ENCODE results near the gene PDE8A. TPM values are rescaled to one million over a fixed set of nuclear protein-coding genes. Genes with fewer than 3 reads are reported as not detected.

PDE8A gene
- polyA plus RNA-seq, 5 donors = 37.2 to 64.7 (median 51.2) TPM

GRCh38 chr15:85031086-85031943, 49.7 kb downstream of the PDE8A start:
- DNase-seq = no peak

GRCh38 chr15:85031944-85032558, 50.4 kb downstream of the PDE8A start:
- no peak for DNase-seq

GRCh38 chr15:85033148-85033547, 51.5 kb downstream of the PDE8A start:
- DNase-seq = no peak

GRCh38 chr15:85034276-85034675, 52.6 kb downstream of the PDE8A start:
- no peak for DNase-seq

- DNase-seq = no peak
Observed at GRCh38 chr15:85035980-85036379, 54.3 kb downstream of the PDE8A start.

GRCh38 chr15:85036716-85037115, 55.1 kb downstream of the PDE8A start:
- DNase-seq = no peak

- no peak for DNase-seq
Observed at GRCh38 chr15:85037641-85038040, 56.0 kb downstream of the PDE8A start.

- no peak for DNase-seq
Observed at GRCh38 chr15:85041230-85041629, 59.6 kb downstream of the PDE8A start.

GRCh38 chr15:85044251-85044853, 62.7 kb downstream of the PDE8A start:
- DNase-seq = peak in 1 of 2 donors; percentile 47

GRCh38 chr15:85044894-85045293, 63.2 kb downstream of the PDE8A start:
- no peak for DNase-seq

GRCh38 chr15:85045615-85046014, 64.0 kb downstream of the PDE8A start:
- DNase-seq = no peak

GRCh38 chr15:85047271-85047948, 65.8 kb downstream of the PDE8A start:
- peak; percentile 41 to 55 for DNase-seq

GRCh38 chr15:85048430-85048829, 66.8 kb downstream of the PDE8A start:
- no peak for DNase-seq

GRCh38 chr15:85049805-85050204, 68.1 kb downstream of the PDE8A start:
- no peak for DNase-seq

- no peak for DNase-seq
Observed at GRCh38 chr15:85059734-85060133, 78.1 kb downstream of the PDE8A start.

GRCh38 chr15:85062560-85062959, 80.9 kb downstream of the PDE8A start:
- no peak for DNase-seq

- DNase-seq = no peak
Observed at GRCh38 chr15:85063088-85063487, 81.4 kb downstream of the PDE8A start.

- no peak for DNase-seq
Observed at GRCh38 chr15:85063522-85064079, 81.9 kb downstream of the PDE8A start.

GRCh38 chr15:85064710-85065109, 83.1 kb downstream of the PDE8A start:
- no peak for DNase-seq

- DNase-seq = no peak
Observed at GRCh38 chr15:85071061-85071460, 89.4 kb downstream of the PDE8A start.

- DNase-seq = no peak
Observed at GRCh38 chr15:85071504-85071903, 89.8 kb downstream of the PDE8A start.

GRCh38 chr15:85072917-85073316, 91.3 kb downstream of the PDE8A start:
- no peak for DNase-seq

Measured in right lung (tissue), 5 donors.